NCI-H2196 (cell line): ENCODE measurements around the gene CALML4.
"Not testable (repeated sequence)": the region's sequence is repeated elsewhere in the genome, so short reads cannot be mapped to it uniquely, and the experiment has no call there.

Experiments
- DNase-seq: peaks from one replicate; lab custom pipeline; 2025; ENCODE audit not compliant: unreplicated experiment; lab: John Stamatoyannopoulos, UW

Gene CALML4

GRCh38 chr15:68208636-68209240 lies 3.6 kb upstream of the CALML4 start:
- DNase-seq, result no peak

GRCh38 chr15:68208136-68208535 lies 3.0 kb upstream of the CALML4 start:
- no peak for DNase-seq

- DNase-seq, result no peak
Measured at GRCh38 chr15:68207176-68207935, 2.2 kb upstream of the CALML4 start.

- no peak for DNase-seq
Measured at GRCh38 chr15:68206711-68207151, 1.6 kb upstream of the CALML4 start.

GRCh38 chr15:68205954-68206539 lies 915 bp upstream of the CALML4 start:
- DNase-seq, result no peak

GRCh38 chr15:68205558-68205944 lies 419 bp upstream of the CALML4 start:
- DNase-seq, result no peak

- no peak for DNase-seq
Measured at GRCh38 chr15:68204361-68204760, 771 bp downstream of the CALML4 start.

- DNase-seq, result no peak
Measured at GRCh38 chr15:68203956-68204355, 1.2 kb downstream of the CALML4 start.

GRCh38 chr15:68203486-68203885 lies 1.6 kb downstream of the CALML4 start:
- DNase-seq, result no peak

- DNase-seq, result not testable (repeated sequence)
Measured at GRCh38 chr15:68202994-68203393, 2.1 kb downstream of the CALML4 start.

- DNase-seq, result no peak
Measured at GRCh38 chr15:68201879-68202261, 3.3 kb downstream of the CALML4 start.

GRCh38 chr15:68201153-68201878 lies 3.8 kb downstream of the CALML4 start:
- DNase-seq, result no peak

- DNase-seq, result no peak
Measured at GRCh38 chr15:68200016-68200861, 4.9 kb downstream of the CALML4 start.

- DNase-seq, result no peak
Measured at GRCh38 chr15:68199340-68199739, 5.8 kb downstream of the CALML4 start.

GRCh38 chr15:68197661-68198437 lies 7.3 kb downstream of the CALML4 start:
- no peak for DNase-seq

- no peak for DNase-seq
Measured at GRCh38 chr15:68197170-68197492, 8.0 kb downstream of the CALML4 start.

GRCh38 chr15:68196445-68197169 lies 8.5 kb downstream of the CALML4 start:
- DNase-seq, result no peak

- DNase-seq, result no peak
Measured at GRCh38 chr15:68195336-68196112, 9.6 kb downstream of the CALML4 start.
